SU-DHL-6 (cell line): ENCODE data around the gene D2HGDH.

Experiments used
- EZH2phosphoT487 ChIP-seq: fragments of 200-600 bp; sonication (generic), shearing (Covaris generic); conservative IDR thresholded peaks from 2 replicates; pipeline ENCODE4 v1.6.1; 2018; ENCODE audit warnings: mild to moderate bottlenecking, antibody characterized with exemption, low read length, moderate library complexity, mixed read lengths
- TF ChIP-seq, protein P1 (sequence below): fragments of 200-600 bp; sonication (generic); IDR thresholded peaks from one replicate; pipeline ENCODE4 v1.5.1; 2017; ENCODE audit warnings: antibody characterized with exemption, mild to moderate bottlenecking, low read length, moderate library complexity; ENCODE audit not compliant: insufficient read depth, poor library complexity, severe bottlenecking

- TF ChIP-seq, protein P1, sequence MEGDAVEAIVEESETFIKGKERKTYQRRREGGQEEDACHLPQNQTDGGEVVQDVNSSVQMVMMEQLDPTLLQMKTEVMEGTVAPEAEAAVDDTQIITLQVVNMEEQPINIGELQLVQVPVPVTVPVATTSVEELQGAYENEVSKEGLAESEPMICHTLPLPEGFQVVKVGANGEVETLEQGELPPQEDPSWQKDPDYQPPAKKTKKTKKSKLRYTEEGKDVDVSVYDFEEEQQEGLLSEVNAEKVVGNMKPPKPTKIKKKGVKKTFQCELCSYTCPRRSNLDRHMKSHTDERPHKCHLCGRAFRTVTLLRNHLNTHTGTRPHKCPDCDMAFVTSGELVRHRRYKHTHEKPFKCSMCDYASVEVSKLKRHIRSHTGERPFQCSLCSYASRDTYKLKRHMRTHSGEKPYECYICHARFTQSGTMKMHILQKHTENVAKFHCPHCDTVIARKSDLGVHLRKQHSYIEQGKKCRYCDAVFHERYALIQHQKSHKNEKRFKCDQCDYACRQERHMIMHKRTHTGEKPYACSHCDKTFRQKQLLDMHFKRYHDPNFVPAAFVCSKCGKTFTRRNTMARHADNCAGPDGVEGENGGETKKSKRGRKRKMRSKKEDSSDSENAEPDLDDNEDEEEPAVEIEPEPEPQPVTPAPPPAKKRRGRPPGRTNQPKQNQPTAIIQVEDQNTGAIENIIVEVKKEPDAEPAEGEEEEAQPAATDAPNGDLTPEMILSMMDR: no peak
- TF ChIP-seq EZH2phosphoT487: no peak
Measured at GRCh38 chr2:241803387-241804325, 69.2 kb downstream of the D2HGDH start.
